Mesendoderm (in vitro differentiated cells): ENCODE measurements around the gene FASN.

Experiments used
- DNase-seq: peaks from one replicate; pipeline ENCODE4 v3.0.0; 2013
- H2AK5ac ChIP-seq: 2 replicates; pipeline ENCODE4 v1.6.1; 2013; ENCODE audit warnings: low read length, inconsistent platforms
- H2BK120ac ChIP-seq: 2 replicates; pipeline ENCODE4 v1.6.1; 2013; ENCODE audit warnings: low read depth, mild to moderate bottlenecking, low read length, moderate library complexity, mixed read lengths
- H2BK15ac ChIP-seq: replicated peaks from 2 replicates; pipeline ENCODE4 v1.6.1; 2013; ENCODE audit warnings: low read depth, mild to moderate bottlenecking, moderate library complexity
- H2BK5ac ChIP-seq: 2 replicates; pipeline ENCODE4 v1.6.1; 2013; ENCODE audit warnings: low read length, inconsistent platforms
- H3K18ac ChIP-seq: 2 replicates; pipeline ENCODE4 v1.6.1; 2013; ENCODE audit warnings: mild to moderate bottlenecking, low read length, mixed read lengths
- H3K23ac ChIP-seq: one replicate; pipeline ENCODE4 v1.6.1; 2013; ENCODE audit warnings: low read length
- H3K27ac ChIP-seq: 2 replicates; pipeline ENCODE4 v1.5.1; 2013; ENCODE audit warnings: low read depth, mild to moderate bottlenecking, inconsistent platforms, low read length, moderate library complexity
- H3K27me3 ChIP-seq: 2 replicates; pipeline ENCODE4 v1.6.1; 2013; ENCODE audit warnings: low read length, control low read depth, mild to moderate bottlenecking, inconsistent platforms; ENCODE audit not compliant: insufficient read depth, poor library complexity
- H3K36me3 ChIP-seq: 2 replicates; pipeline ENCODE4 v1.6.1; 2013; ENCODE audit warnings: low read length, inconsistent platforms; ENCODE audit not compliant: control insufficient read depth, insufficient read depth
- H3K4ac ChIP-seq: one replicate; pipeline ENCODE4 v1.6.1; 2013; ENCODE audit warnings: low read depth, mild to moderate bottlenecking, low read length, moderate library complexity
- H3K4me1 ChIP-seq: 2 replicates; pipeline ENCODE4 v1.6.1; 2013; ENCODE audit warnings: low read depth, low read length, inconsistent platforms; ENCODE audit not compliant: control insufficient read depth
- H3K4me2 ChIP-seq: 2 replicates; pipeline ENCODE4 v1.6.1; 2013; ENCODE audit warnings: low read length
- H3K4me3 ChIP-seq: 2 replicates; pipeline ENCODE4 v1.5.1; 2013; ENCODE audit warnings: mild to moderate bottlenecking, low read length
- H3K56ac ChIP-seq: one replicate; pipeline ENCODE4 v1.6.1; 2013; ENCODE audit warnings: low read length
- H3K79me1 ChIP-seq: 2 replicates; pipeline ENCODE4 v1.6.1; 2013; ENCODE audit warnings: low read length, inconsistent platforms
- H3K79me2 ChIP-seq: 2 replicates; pipeline ENCODE4 v1.6.1; 2013; ENCODE audit warnings: mild to moderate bottlenecking, low read length; ENCODE audit not compliant: control insufficient read depth, insufficient read depth
- H3K9ac ChIP-seq: 2 replicates; pipeline ENCODE4 v1.6.1; 2013; ENCODE audit warnings: low read length, inconsistent platforms
- H4K5ac ChIP-seq: one replicate; pipeline ENCODE4 v1.6.1; 2013; ENCODE audit warnings: low read length
- H4K8ac ChIP-seq: one replicate; pipeline ENCODE4 v1.6.1; 2013; ENCODE audit warnings: low read depth, mild to moderate bottlenecking, control low read depth, low read length, moderate library complexity
- WGBS: extraction: QIAGEN DNeasy Blood & Tissue Kit; methylation state at CpG from one replicate; pipeline ENCODE4 v1.1.7; 2013; ENCODE audit warnings: low lambda C conversion rate, missing lambda C conversion rate; ENCODE audit not compliant: insufficient coverage; ENCODE audit errors: extremely low coverage; 5-methylcytosine and 5-hydroxymethylcytosine counted together

Gene FASN

DNA sequence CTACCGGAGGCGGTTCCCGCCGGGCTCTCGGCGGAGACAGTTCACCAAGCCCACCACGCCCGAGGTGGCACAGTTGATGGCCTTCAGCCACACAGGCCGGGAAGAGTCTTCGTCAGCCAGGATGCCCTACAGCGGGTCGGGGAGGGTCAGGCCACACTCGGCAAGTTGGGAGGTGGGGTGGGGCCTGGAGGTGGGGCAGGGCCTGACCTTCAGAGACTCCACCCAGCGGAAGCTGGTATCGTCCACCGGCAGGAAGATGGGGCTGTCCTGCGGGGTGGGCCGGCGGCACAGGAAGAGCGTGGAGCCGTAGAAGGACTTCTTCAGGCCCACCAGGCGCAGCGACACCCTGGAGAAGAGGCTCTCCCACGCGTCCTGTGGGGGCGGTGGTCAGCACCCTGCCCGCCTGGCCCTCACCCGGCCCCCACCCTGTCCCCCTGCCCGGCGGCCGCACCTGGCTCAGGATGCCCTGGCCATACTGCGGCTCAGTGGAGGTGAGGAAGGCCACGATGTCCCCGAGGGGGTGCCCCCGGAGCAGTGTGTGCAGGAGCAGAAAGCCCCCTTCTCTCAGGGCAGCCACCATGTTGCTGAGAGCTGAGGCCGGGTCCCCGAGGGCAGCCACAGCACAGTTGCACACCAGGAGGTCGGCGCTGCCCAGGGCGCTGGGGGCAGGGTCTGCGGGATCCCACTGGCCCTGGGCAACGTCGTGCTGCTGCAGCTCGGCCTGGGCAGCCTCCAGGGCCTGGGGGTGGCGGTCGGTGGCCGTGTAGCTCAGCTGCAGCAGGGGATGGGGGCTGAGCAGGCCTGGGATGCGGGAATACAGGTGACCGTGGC is 12.8 kb downstream of the FASN start:
- no CpG with 5 or more reads among the region's 49 CpGs for WGBS
- Histone ChIP-seq H3K79me1 (peaks cover 9% of the 10 kb centered on the region), H3K27me3 (no peaks in the 10 kb centered on the region), H3K4me2 (no peak overlapping the region), H4K8ac (no peak overlapping the region), H4K5ac (no peak overlapping the region), H3K18ac (no peak overlapping the region), H3K79me2 (peaks cover 5% of the 10 kb centered on the region), H3K9ac (no peak overlapping the region), H3K4me3 (no peak overlapping the region), H3K56ac (no peak overlapping the region), H3K27ac (no peak overlapping the region), H2BK5ac (no peak overlapping the region), H3K4me1 (no peaks in the 10 kb centered on the region), H2AK5ac (no peak overlapping the region), H2BK120ac (no peak overlapping the region), H3K4ac (no peak overlapping the region), H3K36me3 (peaks cover 68% of the 10 kb centered on the region), H2BK15ac (no peak overlapping the region), H3K23ac (no peak overlapping the region)
- DNase-seq: no peak

DNA sequence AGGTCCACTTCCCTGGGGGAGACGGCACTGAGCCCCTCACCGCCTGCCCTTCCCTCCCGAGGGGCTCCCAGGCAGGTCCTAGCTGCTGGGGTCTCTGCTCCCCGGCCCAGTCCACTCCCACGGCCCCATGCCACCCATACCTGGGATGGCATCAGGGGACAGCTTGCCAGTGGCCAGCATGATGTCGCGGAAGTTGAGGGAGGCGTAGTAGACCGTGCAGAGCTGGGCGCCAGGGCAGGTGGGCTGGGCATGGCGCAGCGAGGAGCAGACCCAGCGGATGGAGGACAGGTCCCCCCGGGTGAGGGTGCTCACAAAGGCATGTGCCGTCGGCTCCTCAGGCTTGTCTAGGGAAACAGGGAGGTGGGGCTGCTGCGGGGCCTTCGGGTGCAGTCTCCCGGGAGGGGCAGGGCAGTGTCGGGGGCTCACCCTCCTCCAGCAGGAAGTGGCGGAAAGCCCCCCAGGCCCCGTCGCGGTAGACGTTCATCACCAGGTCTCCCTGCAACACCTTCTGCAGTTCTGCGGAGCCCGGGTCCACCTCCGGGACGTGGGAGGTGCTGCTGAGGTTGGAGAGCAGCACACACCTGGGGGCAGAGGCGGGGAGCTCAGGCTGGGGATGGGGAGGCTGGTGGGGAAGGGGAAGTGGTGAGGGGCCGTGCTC is 13.5 kb downstream of the FASN start:
- no CpG with 5 or more reads among the region's 31 CpGs for WGBS
- no peak for DNase-seq
- H3K4ac ChIP-seq: no peak overlapping the region
- no peak overlapping the region for H2BK120ac ChIP-seq
- H3K27me3 ChIP-seq: no peaks in the 10 kb centered on the region
- H3K27ac ChIP-seq: no peak overlapping the region
- H3K4me1 ChIP-seq: no peaks in the 10 kb centered on the region
- H3K79me1 ChIP-seq: peaks cover 9% of the 10 kb centered on the region
- H2BK5ac ChIP-seq: no peak overlapping the region
- no peak overlapping the region for H3K23ac ChIP-seq
- no peak overlapping the region for H3K9ac ChIP-seq
- peaks cover 67% of the 10 kb centered on the region for H3K36me3 ChIP-seq
- H3K18ac ChIP-seq: no peak overlapping the region
- no peak overlapping the region for H2AK5ac ChIP-seq
- no peak overlapping the region for H3K4me2 ChIP-seq
- peaks cover 2% of the 10 kb centered on the region for H3K79me2 ChIP-seq
- no peak overlapping the region for H3K4me3 ChIP-seq
- no peak overlapping the region for H3K56ac ChIP-seq
- H2BK15ac ChIP-seq: no peak overlapping the region
- no peak overlapping the region for H4K5ac ChIP-seq
- no peak overlapping the region for H4K8ac ChIP-seq

DNA sequence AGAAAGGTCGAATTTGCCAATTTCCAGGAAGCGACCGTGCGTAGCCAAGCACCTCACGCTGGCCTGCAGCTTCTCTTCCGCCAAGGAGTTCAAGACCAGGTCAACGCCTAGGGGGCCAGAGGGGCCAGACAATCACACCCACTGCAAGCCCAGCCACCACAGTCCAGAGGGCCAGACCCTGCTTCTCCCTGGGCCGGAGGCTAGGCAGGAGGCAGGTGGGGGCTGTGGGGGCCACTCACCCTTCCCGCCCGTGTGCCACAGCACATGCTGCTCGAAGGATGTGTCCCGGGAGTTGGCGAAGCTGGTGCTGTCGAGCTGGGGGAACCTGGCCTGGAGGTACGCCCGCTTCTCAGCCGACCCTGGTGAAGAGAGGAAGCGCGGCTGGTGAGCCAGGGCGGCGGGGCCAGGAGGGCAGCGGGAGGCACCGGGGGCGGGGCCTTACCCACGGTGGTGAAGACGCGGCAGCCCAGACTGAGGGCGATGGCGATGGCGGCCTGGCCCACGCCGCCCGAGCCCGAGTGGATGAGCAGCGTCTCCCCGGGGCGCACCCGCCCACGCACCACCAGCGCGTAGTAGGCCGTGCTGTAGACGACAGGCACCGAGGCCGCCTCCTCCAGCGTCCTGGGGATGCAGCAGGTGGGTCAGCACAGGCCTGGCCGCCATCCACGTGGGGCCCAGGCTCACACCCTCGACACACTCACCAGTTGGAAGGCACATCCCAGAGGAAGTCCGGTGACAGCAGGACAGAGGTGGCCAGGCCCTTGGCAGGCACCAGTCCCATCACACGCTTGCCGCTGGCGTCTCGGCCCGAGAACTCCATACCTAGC is 14.3 kb downstream of the FASN start:
- Histone ChIP-seq H3K27ac (no peak overlapping the region), H2BK5ac (no peak overlapping the region), H2BK120ac (no peak overlapping the region), H2AK5ac (no peak overlapping the region), H3K36me3 (peaks cover 66% of the 10 kb centered on the region), H3K27me3 (no peaks in the 10 kb centered on the region), H3K79me2 (peaks cover 2% of the 10 kb centered on the region), H3K4me3 (no peak overlapping the region), H3K4me1 (no peaks in the 10 kb centered on the region), H3K23ac (no peak overlapping the region), H3K9ac (no peak overlapping the region), H3K56ac (no peak overlapping the region), H4K8ac (no peak overlapping the region), H2BK15ac (no peak overlapping the region), H3K4ac (no peak overlapping the region), H4K5ac (no peak overlapping the region), H3K79me1 (peaks cover 7% of the 10 kb centered on the region), H3K18ac (no peak overlapping the region), H3K4me2 (no peak overlapping the region)
- no CpG with 5 or more reads among the region's 55 CpGs for WGBS
- no peak for DNase-seq

- no peak overlapping the region for H3K4me2 ChIP-seq
- no peak overlapping the region for H3K9ac ChIP-seq
- H3K4ac ChIP-seq: no peak overlapping the region
- no peaks in the 10 kb centered on the region for H3K27me3 ChIP-seq
- H3K27ac ChIP-seq: no peak overlapping the region
- no peak overlapping the region for H2BK120ac ChIP-seq
- no peak overlapping the region for H4K5ac ChIP-seq
- no peak overlapping the region for H3K4me3 ChIP-seq
- peaks cover 2% of the 10 kb centered on the region for H3K79me2 ChIP-seq
- H3K36me3 ChIP-seq: peaks cover 63% of the 10 kb centered on the region
- H2AK5ac ChIP-seq: no peak overlapping the region
- H4K8ac ChIP-seq: no peak overlapping the region
- H3K23ac ChIP-seq: no peak overlapping the region
- H3K18ac ChIP-seq: no peak overlapping the region
- H3K79me1 ChIP-seq: peaks cover 7% of the 10 kb centered on the region
- DNase-seq: no peak
- H2BK5ac ChIP-seq: no peak overlapping the region
- H3K56ac ChIP-seq: no peak overlapping the region
- H3K4me1 ChIP-seq: no peaks in the 10 kb centered on the region
- no peak overlapping the region for H2BK15ac ChIP-seq
- no CpG with 5 or more reads among the region's 24 CpGs for WGBS
These were observed 15.0 kb downstream of the FASN start for GRCh38 chr17:82083009-82083408.

- H3K27me3 ChIP-seq: no peaks in the 10 kb centered on the region
- peaks cover 59% of the 10 kb centered on the region for H3K36me3 ChIP-seq
- H3K27ac ChIP-seq: no peak overlapping the region
These were observed 15.6 kb downstream of the FASN start for GRCh38 chr17:82082456-82082855.

More at GRCh38 chr17:82082456-82082855, 15.6 kb downstream of the FASN start:
- Histone ChIP-seq H3K4ac (no peak overlapping the region), H3K56ac (no peak overlapping the region), H2BK120ac (no peak overlapping the region), H2AK5ac (no peak overlapping the region), H3K4me1 (no peaks in the 10 kb centered on the region), H3K4me3 (no peak overlapping the region), H3K23ac (no peak overlapping the region), H2BK15ac (no peak overlapping the region), H3K79me2 (no peaks in the 10 kb centered on the region), H3K79me1 (peaks cover 5% of the 10 kb centered on the region), H4K5ac (no peak overlapping the region), H3K18ac (no peak overlapping the region), H3K9ac (no peak overlapping the region), H4K8ac (no peak overlapping the region), H2BK5ac (no peak overlapping the region), H3K4me2 (no peak overlapping the region)
- DNase-seq: no peak
- no CpG with 5 or more reads among the region's 19 CpGs for WGBS
